ENCODE results near the gene ACACA.

Gene ACACA

DNA sequence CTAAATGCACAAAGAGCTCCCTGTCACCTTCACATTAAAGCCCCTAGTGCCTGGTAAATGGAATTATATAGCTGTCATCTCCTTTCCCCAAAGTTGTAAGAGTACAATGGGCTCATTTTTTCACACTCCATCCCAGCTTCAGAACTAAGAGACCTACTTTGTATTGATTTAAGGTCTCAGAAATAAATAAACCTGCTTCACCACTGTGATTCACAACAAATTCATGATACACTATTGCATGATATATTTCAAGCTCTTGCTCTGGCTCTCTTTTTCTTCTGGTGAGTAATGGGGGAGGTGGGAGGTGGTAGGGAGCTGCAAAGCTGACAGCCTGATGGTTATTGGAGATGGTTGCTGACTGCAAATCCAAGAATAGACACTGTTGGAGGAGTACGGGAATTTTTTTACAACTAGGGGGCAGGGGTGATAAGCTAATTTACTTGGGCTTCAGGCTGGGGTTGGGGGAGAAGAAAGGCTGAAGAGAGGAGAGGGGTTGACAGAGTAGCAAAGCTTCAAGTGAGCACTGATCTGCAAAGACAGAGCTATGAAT, 268.0 kb downstream of the ACACA start:
- Histone ChIP-seq H3K9ac (ENCODE audit: low read length) (no peak overlapping the region), H3K4me1 (ENCODE audit: control insufficient read depth, insufficient read depth, low read length) (no peaks in the 10 kb centered on the region), H3K27ac (ENCODE audit: low read depth, low read length) (no peak overlapping the region), H3K4me3 (ENCODE audit: low read length) (no peak overlapping the region), H3K27me3 (ENCODE audit: control insufficient read depth, insufficient read depth, low read length) (no peaks in the 10 kb centered on the region), H3K36me3 (ENCODE audit: control insufficient read depth, insufficient read depth, low read length) (peaks cover 4% of the 10 kb centered on the region)

DNA sequence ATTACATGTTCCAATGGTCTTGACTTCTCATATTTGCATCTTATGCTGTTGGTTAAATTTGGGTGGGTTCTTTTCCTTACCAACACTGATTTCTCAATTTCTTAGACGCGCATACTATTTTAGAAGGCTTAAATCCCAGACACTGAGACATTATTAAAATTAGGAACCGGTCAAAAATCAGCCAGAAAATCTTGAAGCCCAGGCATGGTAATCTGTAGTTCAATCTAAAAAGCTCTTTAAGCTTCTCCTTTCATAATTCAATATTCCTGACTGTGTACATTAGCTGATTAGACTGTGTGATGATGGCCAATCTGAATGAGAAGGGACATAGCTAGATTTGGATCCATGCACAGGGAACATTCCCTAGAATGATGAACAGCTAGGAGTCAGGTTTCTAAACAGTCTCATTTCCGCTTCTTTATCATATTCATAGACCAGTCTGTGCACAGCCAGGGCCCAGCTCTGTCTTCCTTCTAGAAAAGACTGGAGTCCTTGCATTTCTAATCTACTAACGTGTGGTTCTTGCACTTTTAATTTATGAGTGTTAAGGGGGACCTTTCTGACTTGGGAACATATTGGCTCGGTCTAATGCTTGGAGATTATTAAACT, 268.6 kb downstream of the ACACA start:
- Histone ChIP-seq H3K9ac (ENCODE audit: low read length) (no peak overlapping the region), H3K36me3 (ENCODE audit: control insufficient read depth, insufficient read depth, low read length) (peaks cover 4% of the 10 kb centered on the region), H3K4me1 (ENCODE audit: control insufficient read depth, insufficient read depth, low read length) (no peaks in the 10 kb centered on the region), H3K27ac (ENCODE audit: low read depth, low read length) (no peak overlapping the region), H3K4me3 (ENCODE audit: low read length) (no peak overlapping the region), H3K27me3 (ENCODE audit: control insufficient read depth, insufficient read depth, low read length) (no peaks in the 10 kb centered on the region)

DNA sequence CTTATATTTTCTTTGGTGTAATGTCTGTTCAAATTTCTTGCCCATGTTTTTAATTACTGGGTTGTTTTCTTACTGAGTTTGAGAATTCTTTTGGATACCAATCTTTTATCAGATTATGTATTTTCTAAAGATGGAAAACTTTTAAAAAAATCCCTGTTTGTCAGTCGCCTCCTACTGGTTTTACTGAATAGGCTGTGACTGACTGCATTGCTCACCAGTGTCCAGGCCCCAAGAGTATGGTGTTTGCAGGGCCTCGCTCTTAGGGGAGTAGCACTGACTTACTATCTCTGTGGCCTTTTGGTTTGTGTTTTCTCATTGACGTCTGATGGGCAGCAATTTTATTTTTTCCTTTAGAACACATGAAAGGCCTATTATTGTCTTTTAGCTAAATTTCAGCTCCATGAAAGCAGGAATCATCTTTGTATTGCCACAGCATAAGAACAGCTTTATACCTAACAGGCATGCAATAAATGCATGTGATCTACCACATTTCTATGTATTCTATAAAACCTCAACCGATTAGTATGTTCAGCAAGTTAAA, 269.5 kb downstream of the ACACA start:
- no peaks in the 10 kb centered on the region for H3K27me3 ChIP-seq (ENCODE audit: control insufficient read depth, insufficient read depth, low read length)
- no peak overlapping the region for H3K4me3 ChIP-seq (ENCODE audit: low read length)
- peaks cover 4% of the 10 kb centered on the region for H3K36me3 ChIP-seq (ENCODE audit: control insufficient read depth, insufficient read depth, low read length)
- no peak overlapping the region for H3K27ac ChIP-seq (ENCODE audit: low read depth, low read length)
- H3K9ac ChIP-seq (ENCODE audit: low read length) = no peak overlapping the region
- H3K4me1 ChIP-seq (ENCODE audit: control insufficient read depth, insufficient read depth, low read length) = no peaks in the 10 kb centered on the region

DNA sequence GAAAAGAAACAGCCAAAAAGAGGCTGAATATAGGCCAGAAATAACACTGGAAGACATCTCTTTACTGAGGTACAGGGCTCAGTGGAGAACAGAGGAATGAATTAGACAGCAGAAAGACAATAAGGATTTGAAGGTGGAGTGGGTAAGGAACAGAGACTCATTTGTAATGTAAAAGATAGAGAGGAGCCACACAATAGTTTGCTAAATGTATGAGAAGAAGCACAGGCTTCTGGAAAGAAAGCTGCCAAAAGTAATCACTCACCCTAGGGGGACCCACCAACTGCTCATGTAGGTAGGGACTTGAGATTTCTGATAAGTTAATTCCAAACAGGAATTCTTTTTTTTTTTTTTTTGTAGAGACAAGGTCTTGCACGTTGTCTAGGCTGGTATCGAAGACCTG, 271.1 kb downstream of the ACACA start:
- Histone ChIP-seq H3K4me1 (ENCODE audit: control insufficient read depth, insufficient read depth, low read length) (no peaks in the 10 kb centered on the region), H3K36me3 (ENCODE audit: control insufficient read depth, insufficient read depth, low read length) (no peaks in the 10 kb centered on the region), H3K4me3 (ENCODE audit: low read length) (no peak overlapping the region), H3K9ac (ENCODE audit: low read length) (no peak overlapping the region), H3K27me3 (ENCODE audit: control insufficient read depth, insufficient read depth, low read length) (no peaks in the 10 kb centered on the region), H3K27ac (ENCODE audit: low read depth, low read length) (no peak overlapping the region)

DNA sequence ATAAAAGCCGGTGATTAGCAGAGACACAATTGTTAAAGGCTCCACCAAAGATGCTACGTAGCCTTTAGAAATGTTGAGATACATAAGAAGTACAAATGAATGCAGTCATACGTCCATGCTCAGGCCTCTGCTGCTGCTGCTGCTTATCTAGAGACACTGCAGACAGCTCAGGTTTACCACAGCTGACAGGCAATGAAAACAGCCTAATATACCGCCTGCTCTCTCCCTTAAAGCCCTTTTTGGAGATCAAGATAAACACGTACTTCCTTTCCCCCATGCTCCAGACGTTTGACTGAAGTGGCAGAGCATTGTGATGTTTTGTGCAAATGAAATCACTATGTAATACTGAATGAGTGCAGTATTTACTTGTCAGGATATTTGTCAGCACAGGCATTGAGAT, 272.6 kb downstream of the ACACA start:
- Histone ChIP-seq H3K9ac (ENCODE audit: low read length) (no peak overlapping the region), H3K4me1 (ENCODE audit: control insufficient read depth, insufficient read depth, low read length) (no peaks in the 10 kb centered on the region), H3K27ac (ENCODE audit: low read depth, low read length) (no peak overlapping the region), H3K36me3 (ENCODE audit: control insufficient read depth, insufficient read depth, low read length) (peaks cover 5% of the 10 kb centered on the region), H3K27me3 (ENCODE audit: control insufficient read depth, insufficient read depth, low read length) (no peaks in the 10 kb centered on the region), H3K4me3 (ENCODE audit: low read length) (no peak overlapping the region)

DNA sequence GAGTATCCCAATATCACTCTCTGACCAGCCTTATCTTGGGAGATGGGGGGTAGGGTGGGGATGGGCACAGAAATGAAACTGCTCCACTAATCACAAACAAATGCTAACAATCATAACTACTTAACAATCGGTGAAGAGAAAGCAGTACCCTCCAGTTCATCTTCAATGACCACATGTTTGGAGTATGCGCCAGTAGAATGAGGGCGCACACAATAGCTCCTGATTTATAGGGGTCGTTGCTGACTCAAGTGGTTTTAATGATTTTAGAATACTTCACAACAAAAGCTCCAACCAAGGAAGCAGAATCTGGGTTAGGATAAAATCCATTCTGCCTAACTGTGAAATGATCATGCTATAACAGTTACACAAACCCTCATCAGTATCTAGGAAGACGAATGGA, 273.5 kb downstream of the ACACA start:
- H3K9ac ChIP-seq (ENCODE audit: low read length) = no peak overlapping the region
- H3K27me3 ChIP-seq (ENCODE audit: control insufficient read depth, insufficient read depth, low read length) = no peaks in the 10 kb centered on the region
- H3K36me3 ChIP-seq (ENCODE audit: control insufficient read depth, insufficient read depth, low read length) = peaks cover 7% of the 10 kb centered on the region
- no peak overlapping the region for H3K4me3 ChIP-seq (ENCODE audit: low read length)
- H3K27ac ChIP-seq (ENCODE audit: low read depth, low read length) = no peak overlapping the region
- no peaks in the 10 kb centered on the region for H3K4me1 ChIP-seq (ENCODE audit: control insufficient read depth, insufficient read depth, low read length)

DNA sequence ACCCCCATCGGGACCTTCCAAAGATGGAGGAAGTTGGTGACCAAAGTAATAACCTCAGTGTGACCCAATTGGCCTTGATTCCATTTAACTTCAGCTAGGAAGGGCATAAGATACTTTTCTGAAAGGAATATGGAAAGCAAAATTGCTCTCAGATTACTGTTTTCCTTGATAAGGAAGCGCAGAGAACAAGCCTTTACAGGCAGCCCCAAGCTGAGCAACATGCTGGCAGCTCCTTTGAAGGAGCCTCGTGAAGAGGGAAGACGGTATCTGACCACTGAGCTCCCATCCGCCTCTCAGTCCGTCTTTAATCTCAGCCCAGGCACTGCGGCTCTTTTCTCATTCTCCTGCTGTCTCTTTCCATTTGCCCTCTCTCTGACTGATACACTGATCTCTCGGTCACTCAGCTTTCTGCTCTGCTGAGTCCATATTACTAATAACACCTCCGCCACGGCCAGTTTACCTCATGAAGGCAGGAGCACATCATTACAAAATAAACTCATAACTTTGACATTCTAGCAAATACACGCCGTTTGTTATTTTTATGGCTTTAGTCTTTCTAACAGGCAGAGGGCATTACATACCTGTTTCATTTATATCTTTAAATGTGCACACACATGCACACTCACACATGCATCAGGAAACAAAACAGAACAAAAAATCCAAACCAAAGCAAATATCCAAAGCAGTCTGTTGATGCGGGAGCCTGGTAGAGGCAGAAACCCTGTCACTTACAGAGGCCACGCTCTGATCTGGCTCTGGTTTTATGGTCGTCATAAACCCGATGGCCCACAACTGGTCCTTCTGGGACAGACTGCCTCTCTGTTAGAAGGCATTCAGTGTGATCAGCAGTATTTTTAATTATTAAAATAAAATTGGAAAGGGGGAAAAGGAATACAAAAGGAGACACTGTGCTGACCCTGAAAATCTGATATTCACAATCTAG, 274.7 kb downstream of the ACACA start:
- Histone ChIP-seq H3K9ac (ENCODE audit: low read length) (no peak overlapping the region), H3K4me3 (ENCODE audit: low read length) (no peak overlapping the region), H3K27ac (ENCODE audit: low read depth, low read length) (no peak overlapping the region), H3K27me3 (ENCODE audit: control insufficient read depth, insufficient read depth, low read length) (no peaks in the 10 kb centered on the region), H3K4me1 (ENCODE audit: control insufficient read depth, insufficient read depth, low read length) (no peaks in the 10 kb centered on the region), H3K36me3 (ENCODE audit: control insufficient read depth, insufficient read depth, low read length) (peaks cover 7% of the 10 kb centered on the region)

DNA sequence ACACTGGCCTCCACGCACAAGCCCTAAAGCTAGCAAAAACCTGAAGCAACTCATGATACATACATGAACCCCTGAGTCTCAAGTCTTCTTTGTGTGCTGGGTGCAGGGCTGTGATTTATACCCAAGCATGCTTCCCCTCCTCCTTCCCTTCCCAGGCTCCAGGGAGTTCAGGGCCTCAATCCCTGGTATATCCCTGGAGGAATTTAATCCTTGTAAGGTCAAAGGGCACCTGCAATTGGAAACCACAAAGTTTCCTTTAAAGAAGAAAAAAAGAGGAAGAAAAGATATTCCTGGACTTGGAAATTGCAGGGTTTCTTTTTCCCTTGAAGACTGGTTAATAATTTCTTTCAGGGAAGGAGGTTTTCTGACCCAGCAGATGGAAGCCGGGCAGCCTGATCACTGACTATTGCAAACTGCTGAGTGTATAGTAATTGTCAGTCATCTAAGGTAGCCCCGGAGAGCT, 275.6 kb downstream of the ACACA start:
- Histone ChIP-seq H3K4me3 (ENCODE audit: low read length) (no peak overlapping the region), H3K27me3 (ENCODE audit: control insufficient read depth, insufficient read depth, low read length) (no peaks in the 10 kb centered on the region), H3K27ac (ENCODE audit: low read depth, low read length) (no peak overlapping the region), H3K36me3 (ENCODE audit: control insufficient read depth, insufficient read depth, low read length) (peaks cover 7% of the 10 kb centered on the region), H3K9ac (ENCODE audit: low read length) (no peak overlapping the region), H3K4me1 (ENCODE audit: control insufficient read depth, insufficient read depth, low read length) (no peaks in the 10 kb centered on the region)

DNA sequence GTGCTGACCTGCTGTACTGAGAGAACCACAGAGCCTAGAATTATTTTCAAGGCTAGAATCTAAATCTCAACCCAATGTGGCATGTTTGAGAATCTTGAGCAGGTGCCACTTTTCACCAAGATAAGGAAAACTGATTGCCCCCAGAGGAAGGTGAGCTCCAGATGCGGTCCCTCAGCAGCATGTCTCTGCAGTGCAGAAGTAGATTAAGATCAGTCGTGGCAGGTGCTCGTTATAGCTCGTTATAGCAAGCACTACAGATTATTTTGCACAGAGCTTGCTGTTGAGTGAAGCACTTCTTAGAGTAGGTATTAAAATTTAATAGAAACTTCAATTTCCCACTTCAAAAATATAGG, 281.8 kb downstream of the ACACA start:
- H3K27ac ChIP-seq (ENCODE audit: low read depth, low read length) = no peak overlapping the region
- H3K4me3 ChIP-seq (ENCODE audit: low read length) = no peak overlapping the region
- no peak overlapping the region for H3K9ac ChIP-seq (ENCODE audit: low read length)
- no peaks in the 10 kb centered on the region for H3K27me3 ChIP-seq (ENCODE audit: control insufficient read depth, insufficient read depth, low read length)
- H3K4me1 ChIP-seq (ENCODE audit: control insufficient read depth, insufficient read depth, low read length) = peaks cover 2% of the 10 kb centered on the region
- H3K36me3 ChIP-seq (ENCODE audit: control insufficient read depth, insufficient read depth, low read length) = peaks cover 9% of the 10 kb centered on the region

DNA sequence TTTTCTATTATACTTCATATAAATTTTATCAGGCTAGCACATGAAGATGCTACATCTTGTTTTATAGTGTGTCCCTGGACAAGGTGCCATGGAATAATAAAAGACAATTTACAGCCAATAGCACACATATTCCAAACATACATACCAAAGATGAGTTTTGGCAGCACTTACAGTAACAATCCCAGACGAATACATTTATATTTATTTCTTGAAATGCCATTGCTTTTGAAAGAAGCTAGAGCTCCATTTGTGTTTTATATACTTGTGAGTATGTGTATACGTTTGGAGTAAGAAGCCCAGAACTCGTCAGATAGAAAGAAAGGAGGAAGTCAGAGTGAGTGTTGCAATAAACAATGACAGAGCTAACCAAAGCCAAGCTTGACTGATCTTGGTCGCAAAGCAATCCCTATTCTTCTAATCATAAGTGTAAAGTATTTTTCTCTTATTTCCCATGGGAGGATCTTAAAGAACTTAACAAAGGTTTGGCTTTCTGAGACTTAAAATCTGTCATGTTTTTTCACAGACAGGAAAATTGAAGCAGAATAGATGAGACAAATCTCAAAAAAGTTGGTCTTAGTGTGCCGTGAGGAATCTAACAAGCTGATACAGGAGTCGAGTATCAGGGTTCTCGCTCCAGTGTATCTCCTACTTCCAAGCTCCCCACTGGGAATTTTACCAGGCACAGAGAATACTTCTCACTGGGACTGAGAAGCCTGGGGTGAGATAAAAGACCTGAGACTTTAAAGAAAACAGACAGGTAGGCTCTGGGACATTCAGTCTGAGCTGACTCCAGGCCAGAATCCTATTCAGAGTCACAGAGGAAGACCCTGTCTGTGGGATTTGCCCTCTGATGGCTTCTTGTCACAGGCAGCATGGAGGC, 282.5 kb downstream of the ACACA start:
- Histone ChIP-seq H3K9ac (ENCODE audit: low read length) (no peak overlapping the region), H3K27ac (ENCODE audit: low read depth, low read length) (no peak overlapping the region), H3K36me3 (ENCODE audit: control insufficient read depth, insufficient read depth, low read length) (peaks cover 4% of the 10 kb centered on the region), H3K27me3 (ENCODE audit: control insufficient read depth, insufficient read depth, low read length) (no peaks in the 10 kb centered on the region), H3K4me1 (ENCODE audit: control insufficient read depth, insufficient read depth, low read length) (peaks cover 2% of the 10 kb centered on the region), H3K4me3 (ENCODE audit: low read length) (no peak overlapping the region)

DNA sequence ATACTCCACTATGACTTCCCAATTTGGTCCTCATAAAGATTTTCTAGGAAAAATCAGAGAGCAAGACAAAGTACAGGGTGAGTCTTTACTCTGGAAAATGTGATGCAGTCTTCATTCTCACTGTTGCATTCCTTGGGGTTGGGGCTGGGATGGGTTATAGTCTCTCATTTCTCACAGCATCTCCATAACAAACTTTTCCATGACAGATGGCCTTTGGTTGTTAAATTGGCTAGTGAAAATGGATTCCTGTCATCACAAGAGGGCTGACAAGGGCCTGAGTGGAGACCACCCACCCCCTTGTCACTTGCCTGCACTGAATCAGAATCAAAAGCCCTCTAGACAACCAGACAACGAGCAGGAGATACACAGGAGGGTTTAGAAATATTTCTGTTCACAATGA, 283.2 kb downstream of the ACACA start:
- Histone ChIP-seq H3K27ac (ENCODE audit: low read depth, low read length) (no peak overlapping the region), H3K9ac (ENCODE audit: low read length) (no peak overlapping the region), H3K36me3 (ENCODE audit: control insufficient read depth, insufficient read depth, low read length) (peaks cover 2% of the 10 kb centered on the region), H3K4me3 (ENCODE audit: low read length) (no peak overlapping the region), H3K27me3 (ENCODE audit: control insufficient read depth, insufficient read depth, low read length) (no peaks in the 10 kb centered on the region), H3K4me1 (ENCODE audit: control insufficient read depth, insufficient read depth, low read length) (peaks cover 2% of the 10 kb centered on the region)

DNA sequence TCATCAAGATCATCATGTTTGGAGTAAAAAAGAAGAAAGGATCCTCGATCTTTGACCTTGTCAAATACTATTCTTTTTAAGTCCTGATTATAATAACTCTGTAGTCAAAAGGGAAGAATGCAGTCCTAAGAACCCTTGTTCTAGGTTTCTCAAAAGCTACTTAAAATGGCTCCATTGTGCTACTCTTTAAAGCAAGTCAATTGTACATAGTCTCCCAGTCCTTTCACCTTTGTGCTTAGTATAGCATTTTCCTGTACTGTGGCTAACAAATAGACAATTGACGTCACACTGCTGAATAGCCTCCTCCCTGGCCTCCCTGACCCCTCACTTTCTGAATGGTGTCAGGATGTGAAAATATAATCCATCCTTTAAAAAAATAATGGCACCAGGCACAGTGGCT, 285.0 kb downstream of the ACACA start:
- Histone ChIP-seq H3K9ac (ENCODE audit: low read length) (no peak overlapping the region), H3K36me3 (ENCODE audit: control insufficient read depth, insufficient read depth, low read length) (peaks cover 2% of the 10 kb centered on the region), H3K4me1 (ENCODE audit: control insufficient read depth, insufficient read depth, low read length) (peaks cover 2% of the 10 kb centered on the region)

More for the DNA sequence above, 285.0 kb downstream of the ACACA start:
- no peak overlapping the region for H3K4me3 ChIP-seq (ENCODE audit: low read length)
- no peak overlapping the region for H3K27ac ChIP-seq (ENCODE audit: low read depth, low read length)
- H3K27me3 ChIP-seq (ENCODE audit: control insufficient read depth, insufficient read depth, low read length) = no peaks in the 10 kb centered on the region

Measured in rectal smooth muscle tissue (tissue), 1 donor.